EH (cell line): ENCODE data around the gene CAPZA2.
"Not testable (repeated sequence)": the region's sequence is repeated elsewhere in the genome, so short reads cannot be mapped to it uniquely, and the experiment has no call there.

Experiments used
- DNase-seq: peaks from one replicate; pipeline ENCODE4 v3.0.0-alpha.2; 2015; ENCODE audit warnings: low read depth

CAPZA2 gene

DNA sequence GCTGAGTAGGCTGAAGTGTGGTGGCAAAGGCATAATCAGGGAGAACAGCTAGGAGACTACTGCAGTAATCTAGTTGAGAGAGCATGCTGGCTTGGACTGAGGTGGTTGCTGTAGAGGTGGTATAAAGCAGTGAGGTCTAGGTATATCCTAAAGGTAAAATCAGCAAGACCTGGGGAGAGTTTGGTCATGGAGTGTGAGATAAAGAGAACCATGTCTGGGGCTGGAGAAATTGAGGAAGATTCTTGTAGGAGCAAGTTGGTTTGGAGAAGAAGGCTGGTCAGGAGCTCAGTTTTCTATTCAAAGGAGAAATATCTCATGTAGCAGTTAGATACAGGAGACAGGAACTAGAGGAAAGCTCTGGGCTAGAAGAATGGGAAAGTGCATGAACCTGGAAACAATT, 58.0 kb downstream of the CAPZA2 start:
- DNase-seq, result no peak

DNA sequence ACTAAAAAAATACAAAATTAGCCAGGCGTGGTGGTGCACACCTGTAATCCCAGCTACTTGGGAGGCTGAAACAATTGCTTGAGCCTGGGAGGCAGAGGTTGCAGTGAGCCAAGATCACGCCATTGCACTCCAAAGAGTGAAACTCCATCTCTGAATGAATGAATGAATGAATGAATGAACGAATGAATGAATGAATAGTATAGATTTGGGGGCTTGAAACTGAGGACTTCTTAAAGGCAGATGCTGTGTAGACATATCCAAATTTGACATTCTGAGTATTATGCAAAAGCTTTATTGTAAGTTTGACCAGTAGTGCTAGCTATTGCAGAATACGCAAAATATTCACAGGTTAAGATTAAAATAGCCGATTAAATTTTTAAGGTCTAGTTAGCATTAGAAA, 60.2 kb downstream of the CAPZA2 start:
- DNase-seq, result no peak

DNA sequence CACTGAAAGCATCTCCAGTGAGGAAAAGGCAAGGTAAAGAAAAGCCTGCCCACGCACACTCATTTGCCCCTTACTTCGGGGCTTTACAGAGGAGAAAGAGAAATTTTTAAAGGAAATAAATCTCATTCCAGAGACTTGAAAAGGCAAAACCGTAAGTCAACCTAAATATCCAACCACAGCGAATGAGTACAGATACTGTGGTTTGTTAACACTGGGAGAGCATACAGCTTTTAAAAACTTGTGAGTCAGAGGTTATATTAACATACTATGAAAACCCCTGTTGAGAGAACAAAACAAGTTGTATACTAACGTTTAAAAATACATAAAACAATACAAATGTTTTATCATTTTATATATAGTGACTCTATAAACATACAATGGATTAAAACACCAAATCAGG, 62.4 kb downstream of the CAPZA2 start:
- no peak for DNase-seq

DNA sequence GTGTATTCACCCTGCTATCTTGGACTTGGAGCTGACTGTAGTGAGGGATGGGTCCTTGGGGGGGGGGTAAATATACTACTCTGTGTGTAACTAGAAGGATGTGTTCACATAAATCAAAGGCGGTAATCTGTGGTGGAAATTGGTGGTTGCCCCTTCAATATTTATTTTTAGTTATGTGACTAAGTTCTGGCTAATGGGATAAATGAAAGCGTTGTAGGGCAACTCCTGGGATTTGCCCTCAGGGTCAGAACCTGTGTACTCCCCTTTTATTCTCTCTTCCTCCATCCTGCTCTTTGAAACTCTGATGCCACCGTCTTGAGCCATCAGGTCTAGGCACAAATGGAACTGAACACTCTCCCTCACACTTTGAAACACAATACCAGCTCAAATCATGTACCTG, 66.6 kb downstream of the CAPZA2 start:
- DNase-seq, result no peak

DNA sequence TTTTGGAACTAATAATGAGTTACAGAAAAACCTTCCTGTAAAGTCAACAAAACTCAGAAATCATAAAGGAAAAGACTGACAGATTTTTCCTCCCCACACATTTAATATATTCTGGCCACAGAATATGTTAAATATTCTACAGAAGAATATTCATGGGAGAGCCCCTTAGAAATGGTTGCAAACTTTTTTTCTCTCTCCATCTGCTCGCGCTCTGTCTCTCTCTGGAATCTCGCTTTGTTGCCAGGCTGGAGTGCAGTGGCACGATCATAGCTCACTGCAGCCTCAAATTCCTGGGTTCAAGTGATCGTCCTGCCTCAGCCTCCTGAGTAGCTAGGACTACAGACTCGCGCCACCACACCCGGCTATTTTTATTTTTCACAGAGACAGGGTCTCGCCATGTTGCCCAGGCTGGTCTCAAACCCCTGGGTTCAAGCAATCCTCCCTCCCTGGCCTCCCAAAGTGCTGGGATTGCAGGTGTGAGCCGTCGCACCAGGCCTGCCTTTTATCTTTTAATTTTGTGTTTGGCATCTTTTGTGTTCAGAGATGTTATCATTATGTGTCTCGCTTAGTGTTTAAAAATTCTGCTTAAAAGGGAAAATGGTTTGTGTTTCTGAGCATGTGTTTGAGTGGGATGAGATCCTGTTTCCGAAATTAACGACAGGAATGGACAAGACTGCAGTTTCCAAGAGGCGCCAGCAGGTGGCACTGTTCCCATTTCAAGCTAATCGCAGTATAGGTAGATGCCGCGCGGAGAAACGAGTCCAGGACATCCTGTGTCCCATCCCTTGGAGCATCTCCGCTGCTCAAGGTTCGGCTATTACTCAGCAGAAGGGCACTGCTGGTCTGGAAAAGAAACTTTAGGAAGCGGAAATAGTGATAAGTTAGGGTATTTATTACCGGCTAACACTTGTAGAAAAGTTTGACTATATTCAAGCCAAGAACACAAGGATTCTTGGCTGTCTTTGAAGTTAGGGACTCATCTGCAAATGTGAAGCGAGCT, 67.8 kb downstream of the CAPZA2 start:
- DNase-seq, result peak; percentile 83

DNA sequence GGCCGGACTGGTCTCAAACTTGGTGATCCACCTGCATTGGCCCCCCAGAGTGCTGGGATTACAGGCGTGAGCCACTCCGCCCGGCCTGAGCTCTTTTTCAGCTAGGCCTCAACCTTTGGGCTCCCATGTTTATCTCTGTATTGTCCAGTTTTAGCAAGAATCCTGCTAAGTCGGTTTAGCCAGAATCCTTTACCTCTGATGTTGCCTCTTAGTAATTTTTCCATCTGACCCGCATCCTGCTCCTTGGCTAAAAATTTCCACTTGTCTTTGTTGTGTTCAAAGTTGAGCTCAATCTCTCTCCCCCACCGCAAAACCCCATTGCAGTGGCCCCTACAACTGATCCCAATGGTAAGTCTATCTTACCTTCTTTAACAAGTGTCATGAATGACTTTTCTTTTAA, 70.2 kb downstream of the CAPZA2 start:
- DNase-seq, result no peak

DNA sequence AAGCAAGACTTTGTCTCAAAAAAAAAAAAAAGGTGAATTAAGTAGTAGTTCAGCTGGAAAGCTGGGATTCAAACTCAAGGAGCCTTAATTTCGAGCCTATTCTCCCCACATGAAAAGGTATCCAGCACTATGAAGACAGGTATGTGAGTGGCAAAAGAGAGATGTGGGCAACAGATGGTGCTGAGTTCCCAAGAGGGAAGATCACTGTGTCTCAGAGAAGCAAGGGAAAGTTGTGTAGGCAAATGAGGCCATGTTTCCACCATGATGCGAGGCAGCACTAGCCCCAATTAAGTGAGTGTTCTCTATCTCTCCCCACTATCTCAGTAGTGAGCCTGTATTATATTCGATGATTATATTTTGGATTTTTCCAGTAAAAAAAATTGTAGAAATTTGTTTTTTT, 71.1 kb downstream of the CAPZA2 start:
- no peak for DNase-seq

DNA sequence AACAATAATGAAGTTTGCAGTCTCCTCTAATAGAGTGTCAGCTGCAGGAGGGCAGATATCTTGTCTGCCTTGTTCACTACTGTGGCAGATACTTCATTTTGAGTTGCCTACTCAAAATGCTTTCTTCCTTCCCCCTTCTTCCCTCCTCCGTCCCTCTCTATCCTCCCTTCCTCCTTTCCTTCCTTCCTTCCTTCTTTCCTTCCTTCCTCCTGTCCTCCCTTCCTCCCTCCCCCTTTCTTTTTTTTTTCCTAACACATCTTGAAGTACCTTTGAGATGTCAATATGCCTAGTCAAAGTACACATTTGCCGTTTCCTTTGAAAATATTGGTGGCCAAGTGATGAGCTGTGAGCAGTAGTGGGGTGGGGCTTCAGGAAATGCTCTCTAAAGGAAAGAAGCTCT, 72.2 kb downstream of the CAPZA2 start:
- no peak for DNase-seq

DNA sequence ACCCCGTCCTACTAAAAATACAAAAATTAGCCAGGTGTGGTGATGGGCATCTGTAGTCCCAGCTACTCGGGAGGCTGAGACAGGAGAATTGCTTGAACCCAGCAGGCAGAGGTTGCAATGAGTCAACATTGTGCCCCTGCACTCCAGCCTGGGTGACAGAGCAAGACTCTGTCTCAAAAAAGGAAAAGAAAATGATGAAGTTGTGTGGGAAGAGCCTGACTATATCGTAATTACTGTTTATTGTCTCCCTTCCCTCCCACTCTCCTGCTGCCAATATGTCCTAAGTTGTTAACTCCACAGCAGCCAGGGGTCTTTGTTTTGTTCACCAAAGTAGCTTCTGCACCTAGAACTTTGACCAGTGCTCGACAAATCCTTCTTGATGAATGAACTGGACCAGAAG, 74.5 kb downstream of the CAPZA2 start:
- DNase-seq, result not testable (repeated sequence)

DNA sequence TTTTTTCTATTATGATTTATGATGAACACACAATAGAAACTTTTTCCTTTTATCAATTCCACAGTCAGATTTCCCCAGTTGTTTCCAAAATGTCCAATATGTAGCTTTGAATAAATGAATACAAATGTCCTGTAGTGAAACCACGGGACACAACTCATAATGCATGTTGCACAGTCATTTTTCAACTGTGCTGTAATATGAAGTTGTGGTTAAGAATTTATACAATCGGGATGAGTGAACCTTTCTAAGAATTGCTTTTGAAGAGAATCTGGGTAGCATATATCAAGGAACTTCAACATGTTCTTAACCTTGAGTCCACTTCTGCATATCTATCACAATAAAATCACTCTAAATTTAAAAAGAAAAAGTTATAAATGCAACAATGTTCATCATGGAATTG, 76.3 kb downstream of the CAPZA2 start:
- DNase-seq, result no peak

DNA sequence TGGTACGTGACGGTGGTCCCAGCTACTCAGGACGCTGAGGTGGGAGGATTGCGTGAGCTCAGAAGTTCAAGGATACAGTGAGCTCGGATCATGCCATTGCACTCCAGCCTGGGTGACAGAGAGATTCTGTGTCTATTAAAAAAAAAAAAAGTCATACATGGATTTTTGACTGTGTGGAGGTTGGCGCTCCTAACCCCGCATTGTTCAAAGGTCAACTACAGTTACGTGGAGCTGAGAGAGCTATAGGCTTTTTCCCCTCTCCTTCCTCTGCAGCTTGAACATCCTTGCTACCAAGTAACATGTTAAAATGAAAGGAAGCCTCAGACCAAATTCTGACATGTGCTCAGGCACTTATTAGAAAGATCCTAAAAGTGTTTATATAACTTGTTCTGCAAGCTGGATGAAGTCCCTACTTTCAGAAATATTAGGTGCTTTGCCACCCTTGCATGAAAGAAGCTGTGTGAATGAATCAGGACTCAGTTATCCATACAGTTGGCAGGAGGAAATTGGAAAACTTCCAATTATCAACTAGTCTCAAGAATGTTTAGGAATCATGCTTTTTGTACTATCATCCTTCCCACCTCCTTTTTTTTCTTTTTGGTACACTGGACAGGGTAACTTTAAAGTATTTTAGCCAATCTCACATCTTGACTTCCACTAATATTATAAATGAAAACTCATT, 78.4 kb downstream of the CAPZA2 start:
- DNase-seq, result no peak

DNA sequence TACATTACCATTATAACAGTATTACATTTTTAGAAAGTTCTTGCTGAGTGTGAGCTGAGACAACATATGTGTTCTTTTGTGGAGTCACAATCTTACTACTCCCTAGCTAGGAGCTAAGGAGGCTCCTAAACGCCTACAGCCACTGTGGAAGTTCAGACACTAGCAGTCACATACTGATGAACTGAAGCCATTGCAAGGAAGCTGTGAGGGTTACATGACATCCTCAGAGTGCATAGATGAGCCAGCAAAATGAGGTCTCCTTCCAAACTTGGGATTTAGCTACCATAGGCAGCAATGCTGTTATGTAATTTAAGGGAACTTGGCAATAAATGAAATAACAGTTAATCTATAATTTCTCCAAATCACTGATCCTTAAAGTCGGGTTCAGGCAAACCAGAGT, 80.1 kb downstream of the CAPZA2 start:
- DNase-seq, result no peak

DNA sequence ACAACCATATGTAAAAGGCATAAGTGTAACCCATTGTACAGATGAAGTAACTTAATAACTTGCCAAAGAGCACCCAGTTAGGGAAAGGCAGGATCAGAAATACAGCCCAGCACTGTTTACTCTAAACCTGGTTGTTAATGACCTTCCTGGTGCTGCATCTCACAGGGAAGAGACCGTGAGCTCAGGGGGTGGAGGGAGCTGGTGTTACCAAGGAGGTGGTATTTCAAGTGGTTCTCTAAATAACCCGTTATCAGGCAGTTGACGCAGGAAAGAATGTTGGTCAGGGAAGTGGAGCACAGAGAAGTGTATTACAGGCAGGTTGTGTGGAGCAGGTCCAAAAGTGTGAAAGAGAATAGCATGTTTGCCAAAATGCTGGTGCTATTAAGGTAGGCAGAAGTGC, 86.5 kb downstream of the CAPZA2 start:
- DNase-seq, result no peak

DNA sequence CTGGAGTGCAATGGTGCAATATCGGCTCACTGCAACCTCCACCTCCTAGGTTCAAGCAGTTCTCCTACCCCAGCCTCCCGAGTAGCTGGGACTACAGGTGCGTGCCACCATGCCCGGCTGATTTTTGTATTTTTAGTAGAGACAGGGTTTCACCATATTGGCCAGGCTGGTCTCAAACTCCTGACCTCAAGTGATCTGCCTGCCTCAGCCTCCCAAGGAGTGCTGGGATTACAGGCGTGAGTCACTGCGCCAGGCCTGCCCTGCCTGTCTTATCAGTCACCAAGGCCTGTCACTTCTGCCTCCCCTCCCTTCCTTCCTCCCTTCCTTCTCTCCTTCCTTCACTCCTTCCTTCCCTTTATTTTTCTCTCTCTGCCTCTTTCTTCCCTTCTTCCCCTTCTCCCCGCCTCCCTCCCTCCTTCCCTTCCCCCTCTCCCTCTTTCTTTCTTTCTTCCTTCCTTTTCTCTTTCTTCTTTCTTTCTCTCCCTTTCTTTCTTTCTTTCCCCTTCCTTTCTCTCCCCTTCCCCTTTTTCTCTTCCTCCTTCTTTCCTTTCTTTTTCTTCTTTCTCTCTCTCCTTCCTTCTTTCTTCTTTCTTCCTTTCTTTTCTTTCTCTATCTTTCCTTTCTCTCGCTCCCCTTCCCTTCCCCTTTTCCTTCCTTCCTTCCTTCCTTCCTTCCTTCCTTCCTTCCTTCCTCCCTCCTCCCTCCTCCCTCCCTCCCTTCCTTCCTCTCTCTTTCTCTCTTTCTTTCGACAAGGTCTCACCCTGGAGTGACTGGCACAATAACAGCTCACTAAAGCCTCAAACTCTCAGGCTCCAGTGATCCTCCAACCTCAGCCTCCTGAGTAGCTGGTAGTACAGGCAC, 87.8 kb downstream of the CAPZA2 start:
- DNase-seq, result no peak

DNA sequence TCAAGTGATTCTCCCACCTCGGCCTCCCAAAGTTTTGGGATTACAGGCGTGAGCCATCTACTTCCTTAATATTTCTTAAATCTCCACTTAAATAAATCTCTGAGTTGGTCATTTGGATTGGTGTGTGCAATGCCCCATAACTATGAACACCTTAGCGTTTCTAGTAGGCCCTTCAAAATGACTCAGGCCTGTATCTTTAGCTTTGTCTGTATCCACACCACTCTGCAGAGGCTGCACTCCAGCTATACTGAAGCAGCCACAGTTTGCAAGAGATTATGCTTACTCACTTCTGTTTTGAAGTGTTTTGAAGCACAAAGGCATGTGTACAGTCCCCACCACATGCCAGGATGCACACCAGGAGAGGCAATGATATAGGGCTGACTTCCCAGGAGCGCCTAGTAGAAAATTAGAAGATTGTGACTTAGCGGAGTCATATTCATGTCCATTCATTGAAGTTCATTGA, 88.5 kb downstream of the CAPZA2 start:
- no peak for DNase-seq

DNA sequence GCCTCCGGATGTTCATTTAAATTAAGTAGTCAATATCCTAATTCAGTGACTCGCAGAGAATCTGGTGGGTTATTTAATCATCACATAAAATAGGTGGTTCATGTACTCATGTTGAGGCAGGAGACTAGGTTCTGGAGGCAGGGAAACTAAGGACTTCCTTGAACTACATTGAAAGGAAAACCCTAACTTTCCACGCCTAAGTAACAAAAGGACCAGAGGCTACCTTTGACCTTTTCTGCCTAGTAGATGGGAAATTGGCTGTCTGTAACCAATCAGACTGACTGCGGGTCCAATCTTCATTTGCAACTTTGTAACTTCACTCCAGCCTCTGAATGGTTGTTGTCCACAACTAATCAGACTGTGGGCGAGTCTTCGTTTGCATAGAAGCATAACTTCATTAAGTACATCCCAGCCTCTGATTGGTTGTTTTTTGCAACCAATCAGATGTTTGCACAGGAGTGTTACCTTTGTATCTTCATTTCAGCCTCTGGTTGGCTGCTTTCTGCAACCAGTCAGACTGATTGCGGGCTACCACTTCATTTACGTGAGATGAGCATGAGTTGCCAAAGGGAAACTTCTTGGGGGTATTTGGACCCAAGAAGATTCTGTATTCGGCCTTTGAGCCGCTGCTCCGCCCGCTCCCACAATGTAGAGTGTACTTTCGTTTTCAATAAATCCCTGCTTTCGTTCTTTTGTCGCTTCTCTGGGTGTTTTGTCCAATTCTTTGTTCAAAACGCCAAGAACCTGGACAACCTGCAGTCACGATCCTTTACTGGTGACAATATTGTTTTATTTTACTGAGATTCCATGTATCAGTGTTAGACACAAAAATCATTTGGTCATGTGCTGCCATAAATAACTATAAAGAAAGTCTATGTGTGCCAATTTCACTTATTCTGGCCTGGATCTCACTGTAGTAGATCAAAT, 89.2 kb downstream of the CAPZA2 start:
- no peak for DNase-seq

DNA sequence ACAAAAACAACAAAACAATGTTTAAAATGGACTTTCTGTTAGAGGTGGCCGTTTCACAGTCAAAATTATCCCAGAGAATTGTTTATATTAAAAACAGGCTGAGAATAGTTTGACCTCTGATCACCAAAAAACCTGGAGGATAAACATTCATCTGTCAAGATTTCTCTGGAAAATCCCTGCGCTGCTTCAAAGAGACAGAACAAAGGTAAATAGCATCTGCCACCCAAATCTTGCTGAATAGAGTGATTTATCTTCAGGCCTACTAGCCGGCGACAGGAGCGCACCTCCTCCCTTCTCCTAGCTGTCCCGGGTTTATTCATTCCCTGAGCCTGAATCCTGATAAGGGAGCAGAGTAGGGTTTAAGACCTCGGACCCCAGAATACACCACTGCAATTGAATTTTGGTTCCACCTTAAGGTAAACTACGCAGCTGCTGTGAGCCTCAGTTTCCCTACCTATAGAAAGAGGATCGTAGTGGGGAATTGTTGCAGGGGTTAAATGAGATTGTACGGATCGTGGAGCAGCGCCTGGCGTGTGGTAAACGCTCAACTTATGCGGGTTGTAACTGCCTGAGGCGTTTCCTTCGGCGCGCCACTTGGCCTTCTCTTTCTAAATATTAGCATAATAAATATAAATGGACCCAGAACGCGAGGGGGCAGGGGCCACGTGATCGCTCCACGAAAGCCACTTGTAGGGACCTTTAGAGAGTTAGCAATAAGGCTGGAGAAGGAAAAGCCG, 90.4 kb downstream of the CAPZA2 start:
- peak; percentile 59 for DNase-seq

DNA sequence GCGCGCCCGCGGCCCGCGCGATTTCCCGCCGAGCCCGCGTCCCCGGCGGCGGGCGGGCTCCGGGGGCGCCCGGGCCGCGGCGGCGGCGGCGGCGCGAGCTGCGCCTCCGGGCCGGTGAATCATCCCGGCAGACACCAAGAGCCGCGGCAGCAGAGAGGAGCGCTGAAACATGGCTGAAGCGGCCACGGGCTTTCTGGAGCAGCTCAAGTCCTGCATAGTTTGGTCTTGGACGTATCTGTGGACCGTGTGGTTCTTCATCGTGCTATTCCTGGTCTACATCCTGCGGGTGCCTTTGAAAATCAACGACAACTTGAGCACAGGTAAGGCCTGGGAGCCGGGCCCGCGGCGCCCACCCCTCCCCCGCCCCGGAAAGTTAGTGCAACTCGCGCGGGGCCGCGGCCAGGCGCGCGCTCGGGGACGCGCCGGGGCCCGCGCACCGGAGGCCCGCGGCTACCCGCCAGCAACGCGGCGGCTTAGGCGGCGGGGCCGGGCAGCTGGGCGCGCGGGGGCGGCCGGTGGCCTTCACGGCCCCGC, 91.1 kb downstream of the CAPZA2 start, which contains the start of gene ST7:
TSS of gene ST7 (plus strand) at position 130 of the 534 bp plus-strand sequence. CDS start at position 170, 40 bp downstream.
- DNase-seq, result peak; percentile 82

DNA sequence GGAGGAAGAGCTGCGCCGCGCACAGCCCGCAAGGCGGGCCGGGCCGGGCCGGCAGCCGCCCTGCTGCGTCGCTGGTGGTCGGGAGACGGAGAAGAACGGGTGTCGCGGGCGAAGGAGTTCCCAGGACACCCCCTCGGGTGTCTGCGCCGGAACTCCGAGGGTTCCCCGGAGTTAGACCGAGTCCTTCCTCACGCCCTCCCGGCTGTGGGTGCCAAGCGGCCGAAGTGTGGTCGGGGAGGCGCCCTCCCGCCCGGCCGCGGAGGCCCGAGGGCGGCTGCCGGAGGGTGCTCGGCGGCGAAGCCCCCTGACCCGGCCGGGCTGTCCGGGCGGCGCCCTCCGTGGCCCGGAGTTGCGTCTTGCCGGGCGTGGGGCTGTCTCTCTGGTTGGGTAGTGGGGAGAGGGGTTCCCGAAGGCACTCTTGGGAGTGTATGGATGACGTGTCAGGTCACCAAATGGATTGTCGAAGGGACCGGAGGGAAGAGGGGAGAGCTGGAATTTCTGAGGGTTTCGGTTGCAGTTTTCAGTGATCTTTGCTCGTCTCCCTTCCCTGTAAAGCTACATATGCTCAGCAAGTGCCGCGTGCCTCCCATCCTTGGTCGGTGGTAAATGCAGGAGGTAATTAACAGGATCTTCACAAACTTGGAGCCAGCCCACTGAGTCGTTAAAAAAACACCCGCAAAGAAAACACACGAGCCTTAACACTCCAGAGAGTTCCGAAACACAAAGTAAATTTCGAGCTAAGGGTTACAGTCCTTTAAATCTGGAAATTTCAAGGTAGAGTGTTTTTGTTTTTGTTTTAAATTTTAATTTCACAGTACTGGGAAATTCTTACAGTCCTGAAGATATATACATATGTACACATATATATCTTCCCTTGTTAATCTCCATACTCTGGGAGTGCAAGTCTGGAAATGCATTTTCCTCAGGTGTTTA, 91.8 kb downstream of the CAPZA2 start:
- peak; percentile 91 for DNase-seq
